OCI-LY7 (cell line): ENCODE measurements around the gene KCNMB2.
"Not testable (repeated sequence)": the region's sequence is repeated elsewhere in the genome, so short reads cannot be mapped to it uniquely, and the experiment has no call there.

Source experiments
- EZH2phosphoT487 ChIP-seq: fragments of 200-600 bp; sonication (generic); IDR thresholded peaks from 2 replicates; pipeline ENCODE4 v1.6.1; 2018; ENCODE audit warnings: low read depth, borderline replicate concordance, mild to moderate bottlenecking, mixed run types, antibody characterized with exemption, low read length, moderate library complexity, mixed read lengths
- TF ChIP-seq, protein P1 (sequence below): fragments of 200-600 bp; sonication (generic); conservative IDR thresholded peaks from 2 replicates; pipeline ENCODE4 v1.5.1; 2014; ENCODE audit warnings: mild to moderate bottlenecking, antibody characterized with exemption, low read length, moderate library complexity, mixed read lengths

- TF ChIP-seq, protein P1, sequence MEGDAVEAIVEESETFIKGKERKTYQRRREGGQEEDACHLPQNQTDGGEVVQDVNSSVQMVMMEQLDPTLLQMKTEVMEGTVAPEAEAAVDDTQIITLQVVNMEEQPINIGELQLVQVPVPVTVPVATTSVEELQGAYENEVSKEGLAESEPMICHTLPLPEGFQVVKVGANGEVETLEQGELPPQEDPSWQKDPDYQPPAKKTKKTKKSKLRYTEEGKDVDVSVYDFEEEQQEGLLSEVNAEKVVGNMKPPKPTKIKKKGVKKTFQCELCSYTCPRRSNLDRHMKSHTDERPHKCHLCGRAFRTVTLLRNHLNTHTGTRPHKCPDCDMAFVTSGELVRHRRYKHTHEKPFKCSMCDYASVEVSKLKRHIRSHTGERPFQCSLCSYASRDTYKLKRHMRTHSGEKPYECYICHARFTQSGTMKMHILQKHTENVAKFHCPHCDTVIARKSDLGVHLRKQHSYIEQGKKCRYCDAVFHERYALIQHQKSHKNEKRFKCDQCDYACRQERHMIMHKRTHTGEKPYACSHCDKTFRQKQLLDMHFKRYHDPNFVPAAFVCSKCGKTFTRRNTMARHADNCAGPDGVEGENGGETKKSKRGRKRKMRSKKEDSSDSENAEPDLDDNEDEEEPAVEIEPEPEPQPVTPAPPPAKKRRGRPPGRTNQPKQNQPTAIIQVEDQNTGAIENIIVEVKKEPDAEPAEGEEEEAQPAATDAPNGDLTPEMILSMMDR, result not testable (repeated sequence)
- TF ChIP-seq EZH2phosphoT487, result not testable (repeated sequence)
Observed at GRCh38 chr3:178549426-178549825, 13.2 kb downstream of the KCNMB2 start.
